Neural progenitor cell (in vitro differentiated cells): ENCODE measurements around the gene ZDHHC14. TPM values are rescaled to one million over a fixed set of nuclear protein-coding genes. Genes with fewer than 3 reads are reported as not detected.
A peak's percentile ranks its signal among the peaks of the same experiment; 100 is the strongest.

Experiments
- DNase-seq: peaks from one replicate; pipeline ENCODE4 v3.0.0-alpha.2; 2016; ENCODE audit warnings: low spot score
- H2AFZ ChIP-seq: fragments of 200-600 bp; sonication (generic); replicated peaks from 2 replicates; pipeline ENCODE4 v1.6.1; 2016; ENCODE audit warnings: antibody characterized with exemption
- H3F3A ChIP-seq: fragments of 200-600 bp; sonication (generic); 2 replicates; pipeline ENCODE4 v1.6.1; 2016; ENCODE audit warnings: antibody characterized with exemption, low read depth
- H3K27ac ChIP-seq: fragments of 200-600 bp; sonication (generic); 2 replicates; pipeline ENCODE4 v1.5.1; 2016; ENCODE audit warnings: mild to moderate bottlenecking
- H3K27me3 ChIP-seq: fragments of 200-600 bp; sonication (generic); 2 replicates; pipeline ENCODE4 v1.6.1; 2016; ENCODE audit warnings: mild to moderate bottlenecking, moderate library complexity
- H3K36me3 ChIP-seq: fragments of 200-600 bp; sonication (generic); 2 replicates; pipeline ENCODE4 v1.5.1; 2016
- H3K4me1 ChIP-seq: fragments of 200-600 bp; sonication (generic); 2 replicates; pipeline ENCODE4 v1.6.1; 2016; ENCODE audit warnings: mixed run types
- H3K4me2 ChIP-seq: fragments of 200-600 bp; sonication (generic); 2 replicates; pipeline ENCODE4 v1.6.1; 2016
- H3K4me3 ChIP-seq: fragments of 200-600 bp; sonication (generic); 2 replicates; pipeline ENCODE4 v1.5.1; 2016
- H3K79me2 ChIP-seq: fragments of 200-600 bp; sonication (generic); 2 replicates; pipeline ENCODE4 v1.6.1; 2016; ENCODE audit warnings: low read depth
- H3K9ac ChIP-seq: fragments of 200-600 bp; sonication (generic); 2 replicates; pipeline ENCODE4 v1.6.1; 2016
- H3K9me3 ChIP-seq: fragments of 200-600 bp; sonication (generic); 2 replicates; pipeline ENCODE4 v1.5.1; 2016; ENCODE audit warnings: low read depth
- H4K20me1 ChIP-seq: fragments of 200-600 bp; sonication (generic); 2 replicates; pipeline ENCODE4 v1.6.1; 2016; ENCODE audit warnings: low read depth
- H3K27ac Mint-ChIP-seq: 3 replicates; pipeline ENCODE4 v1.8.0; 2021; ENCODE audit warnings: mixed read lengths
- H3K27me3 Mint-ChIP-seq: 2 replicates; pipeline ENCODE4 v1.8.0; 2022; ENCODE audit warnings: low read depth, mild to moderate bottlenecking, inconsistent platforms, moderate library complexity, mixed read lengths; ENCODE audit not compliant: insufficient read depth
- H3K36me3 Mint-ChIP-seq: 3 replicates; pipeline ENCODE4 v1.8.0; 2021; ENCODE audit warnings: mixed read lengths
- H3K4me1 Mint-ChIP-seq: 3 replicates; pipeline ENCODE4 v1.8.0; 2021; ENCODE audit warnings: mixed read lengths
- H3K4me3 Mint-ChIP-seq: 3 replicates; pipeline ENCODE4 v1.8.0; 2021; ENCODE audit warnings: mild to moderate bottlenecking, moderate library complexity, mixed read lengths
- H3K9me3 Mint-ChIP-seq: 3 replicates; pipeline ENCODE4 v1.8.0; 2020; ENCODE audit warnings: mixed read lengths
- CTCF ChIP-seq: fragments of 200-600 bp; sonication (generic); IDR thresholded peaks from 2 replicates; pipeline ENCODE4 v1.5.1; 2017; ENCODE audit warnings: antibody characterized with exemption, mild to moderate bottlenecking
- EZH2 ChIP-seq: fragments of 200-600 bp; sonication (generic); IDR thresholded peaks from 2 replicates; pipeline ENCODE4 v1.6.1; 2017; ENCODE audit warnings: antibody characterized with exemption, mild to moderate bottlenecking, moderate library complexity
- EZH2phosphoT487 ChIP-seq: fragments of 200-600 bp; sonication (generic); IDR thresholded peaks from 2 replicates; pipeline ENCODE4 v1.6.1; 2017; ENCODE audit warnings: antibody characterized with exemption
- total RNA-seq: library from RNA; depleted of rRNA; stranded (reverse); fragments of >200 nt; gene quantifications from 2 replicates; pipeline ENCODE4 v1.2.3, GENCODE V29; 2015; ENCODE audit warnings: low replicate concordance

ZDHHC14 gene
- total RNA-seq, 1 donor from 2014 or later = 14.5 TPM

GRCh38 chr6:157613011-157613522, 232.1 kb downstream of the ZDHHC14 start:
- Histone ChIP-seq H3K9ac (no peak overlapping the region), H3K4me2 (no peak overlapping the region), H2AFZ (no peak overlapping the region), H3K9me3 (no peaks in the 10 kb centered on the region), H3K4me1 (peaks cover 3% of the 10 kb centered on the region), H3K27ac (no peak overlapping the region), H3K4me3 (no peak overlapping the region), H3F3A (no peaks in the 10 kb centered on the region), H3K36me3 (no peaks in the 10 kb centered on the region), H3K79me2 (no peaks in the 10 kb centered on the region), H3K27me3 (no peaks in the 10 kb centered on the region), H4K20me1 (no peaks in the 10 kb centered on the region)
- peaks cover 14% of the 10 kb centered on the region for H3K4me1 Mint-ChIP-seq
- no peak overlapping the region for H3K4me3 Mint-ChIP-seq
- H3K36me3 Mint-ChIP-seq = peaks cover 10% of the 10 kb centered on the region
- TF ChIP-seq EZH2 = no peak
- TF ChIP-seq CTCF = no peak
- TF ChIP-seq EZH2phosphoT487 = no peak
- no peaks in the 10 kb centered on the region for H3K9me3 Mint-ChIP-seq
- H3K27me3 Mint-ChIP-seq = peaks cover 10% of the 10 kb centered on the region
- no peak for DNase-seq
- H3K27ac Mint-ChIP-seq = no peak overlapping the region

GRCh38 chr6:157614026-157614568, 233.1 kb downstream of the ZDHHC14 start:
- no peak for DNase-seq
- Mint-ChIP-seq H3K27me3 (peaks cover 13% of the 10 kb centered on the region), H3K4me3 (no peak overlapping the region), H3K9me3 (no peaks in the 10 kb centered on the region), H3K36me3 (peaks cover 4% of the 10 kb centered on the region), H3K4me1 (peaks cover 7% of the 10 kb centered on the region), H3K27ac (peak overlapping the region; percentile 54)
- Histone ChIP-seq H3K36me3 (no peaks in the 10 kb centered on the region), H3K9me3 (no peaks in the 10 kb centered on the region), H3K9ac (no peak overlapping the region), H3K4me2 (no peak overlapping the region), H3F3A (no peaks in the 10 kb centered on the region), H4K20me1 (no peaks in the 10 kb centered on the region), H3K4me3 (no peak overlapping the region), H2AFZ (no peak overlapping the region), H3K27me3 (no peaks in the 10 kb centered on the region), H3K79me2 (no peaks in the 10 kb centered on the region), H3K27ac (no peak overlapping the region), H3K4me1 (no peaks in the 10 kb centered on the region)
- TF ChIP-seq CTCF (no peak), EZH2phosphoT487 (no peak), EZH2 (no peak)

- Mint-ChIP-seq H3K4me3 (no peak overlapping the region), H3K36me3 (no peaks in the 10 kb centered on the region), H3K27ac (no peak overlapping the region), H3K27me3 (peaks cover 9% of the 10 kb centered on the region), H3K9me3 (no peaks in the 10 kb centered on the region), H3K4me1 (peaks cover 7% of the 10 kb centered on the region)
- no peak overlapping the region for H3K4me2 ChIP-seq
- DNase-seq = no peak
- no peak overlapping the region for H3K27ac ChIP-seq
- no peaks in the 10 kb centered on the region for H3K9me3 ChIP-seq
- H3K4me1 ChIP-seq = no peaks in the 10 kb centered on the region
- H3K9ac ChIP-seq = no peak overlapping the region
- no peaks in the 10 kb centered on the region for H3F3A ChIP-seq
- no peak overlapping the region for H2AFZ ChIP-seq
- H3K36me3 ChIP-seq = no peaks in the 10 kb centered on the region
- no peaks in the 10 kb centered on the region for H3K27me3 ChIP-seq
- H4K20me1 ChIP-seq = no peaks in the 10 kb centered on the region
- no peaks in the 10 kb centered on the region for H3K79me2 ChIP-seq
- TF ChIP-seq EZH2phosphoT487 = no peak
- H3K4me3 ChIP-seq = no peak overlapping the region
Observed at GRCh38 chr6:157615420-157615769, 234.4 kb downstream of the ZDHHC14 start.

GRCh38 chr6:157615951-157616350, 235.0 kb downstream of the ZDHHC14 start:
- Mint-ChIP-seq H3K27me3 (peaks cover 3% of the 10 kb centered on the region), H3K4me3 (no peak overlapping the region), H3K4me1 (peaks cover 7% of the 10 kb centered on the region), H3K36me3 (no peaks in the 10 kb centered on the region), H3K9me3 (no peaks in the 10 kb centered on the region), H3K27ac (no peak overlapping the region)
- Histone ChIP-seq H2AFZ (no peak overlapping the region), H3K4me3 (no peak overlapping the region), H3F3A (no peaks in the 10 kb centered on the region), H3K27me3 (no peaks in the 10 kb centered on the region), H3K4me1 (no peaks in the 10 kb centered on the region), H3K9ac (no peak overlapping the region), H3K79me2 (no peaks in the 10 kb centered on the region), H3K27ac (no peak overlapping the region), H4K20me1 (no peaks in the 10 kb centered on the region), H3K36me3 (no peaks in the 10 kb centered on the region), H3K4me2 (no peak overlapping the region), H3K9me3 (no peaks in the 10 kb centered on the region)
- DNase-seq = no peak
- TF ChIP-seq CTCF = no peak
- no peak for TF ChIP-seq EZH2phosphoT487
- no peak for TF ChIP-seq EZH2
